Fibroblast of skin of abdomen (primary cell): Measurements from ENCODE around the gene RBMS3.
"Not testable (repeated sequence)": the region's sequence is repeated elsewhere in the genome, so short reads cannot be mapped to it uniquely, and the experiment has no call there.

Source experiments
- DNase-seq: peaks from one replicate; pipeline ENCODE4 v3.0.0-alpha.2; 2013

RBMS3 gene

GRCh38 chr3:29430558-29430971 lies 149.7 kb downstream of the RBMS3 start:
- peak; percentile 90 for DNase-seq

- no peak for DNase-seq
These were observed 155.9 kb downstream of the RBMS3 start for GRCh38 chr3:29436612-29437323.

GRCh38 chr3:29438580-29438979 lies 157.7 kb downstream of the RBMS3 start:
- DNase-seq, result no peak

- no peak for DNase-seq
These were observed 159.8 kb downstream of the RBMS3 start for GRCh38 chr3:29440413-29441305.

GRCh38 chr3:29441422-29441821 lies 160.6 kb downstream of the RBMS3 start:
- no peak for DNase-seq

- no peak for DNase-seq
These were observed 167.2 kb downstream of the RBMS3 start for GRCh38 chr3:29447946-29448627.

GRCh38 chr3:29451920-29452319 lies 171.0 kb downstream of the RBMS3 start:
- no peak for DNase-seq

GRCh38 chr3:29452934-29453283 lies 172.0 kb downstream of the RBMS3 start:
- DNase-seq, result no peak

GRCh38 chr3:29453284-29454001 lies 172.6 kb downstream of the RBMS3 start:
- DNase-seq, result no peak

GRCh38 chr3:29454161-29454611 lies 173.3 kb downstream of the RBMS3 start:
- no peak for DNase-seq

GRCh38 chr3:29456901-29457300 lies 176.0 kb downstream of the RBMS3 start:
- DNase-seq, result no peak

- DNase-seq, result peak; percentile 17
These were observed 182.4 kb downstream of the RBMS3 start for GRCh38 chr3:29463304-29463703.

GRCh38 chr3:29465836-29466235 lies 185.0 kb downstream of the RBMS3 start:
- peak; percentile 52 for DNase-seq

GRCh38 chr3:29466442-29466841 lies 185.6 kb downstream of the RBMS3 start:
- DNase-seq, result no peak

- DNase-seq, result no peak
These were observed 187.3 kb downstream of the RBMS3 start for GRCh38 chr3:29468187-29468586.

- DNase-seq, result not testable (repeated sequence)
These were observed 192.8 kb downstream of the RBMS3 start for GRCh38 chr3:29473481-29474170.

- no peak for DNase-seq
These were observed 194.5 kb downstream of the RBMS3 start for GRCh38 chr3:29475305-29475840.

GRCh38 chr3:29475854-29476253 lies 195.0 kb downstream of the RBMS3 start:
- no peak for DNase-seq

- peak; percentile 74 for DNase-seq
These were observed 197.7 kb downstream of the RBMS3 start for GRCh38 chr3:29478611-29479010.

GRCh38 chr3:29481249-29481648 lies 200.4 kb downstream of the RBMS3 start:
- DNase-seq, result no peak

GRCh38 chr3:29481969-29482767 lies 201.3 kb downstream of the RBMS3 start:
- DNase-seq, result no peak
